Omental fat pad (tissue), 4 donors: ENCODE results near the gene HOXD9. TPM values are rescaled to one million over a fixed set of nuclear protein-coding genes. Genes with fewer than 3 reads are reported as not detected.

Experiments used
- ATAC-seq: fragments of 150-250 bp; one replicate; pipeline ENCODE4 v1.9.1; 2016; ENCODE audit warnings: mild to moderate bottlenecking, moderate library complexity; ENCODE audit not compliant: low FRiP score
- DNase-seq: peaks from one replicate; pipeline ENCODE4 v3.0.0-alpha.2; 2019; ENCODE audit warnings: low spot score
- CTCF ChIP-seq, 3 donors: fragments of 450-650 bp; IDR thresholded peaks; one replicate each; pipeline ENCODE4 v1.5.1; 2016 to 2017; ENCODE audit warnings: antibody characterized with exemption in 3 of 3, mild to moderate bottlenecking in 3 of 3, moderate library complexity in 2 of 3
- total RNA-seq, 4 donors: library from RNA; depleted of rRNA; stranded (reverse); fragments of >200 nt; gene quantifications; one replicate each; pipeline ENCODE4 v1.1.0, GENCODE V29; 2016

HOXD9 gene
- total RNA-seq, 4 donors from 2014 or later, result 0.95 to 2.6 (median 1.7) TPM

- TF ChIP-seq CTCF (IDR thresholded peaks at IDR 0.05), result no peak
- ATAC-seq (no peak), DNase-seq (no peak)
Observed at GRCh38 chr2:176164611-176165369, 42.3 kb downstream of the HOXD9 start.

- TF ChIP-seq CTCF (IDR thresholded peaks at IDR 0.05), result no peak
- ATAC-seq (no peak), DNase-seq (no peak)
Observed at GRCh38 chr2:176165370-176166050, 43.0 kb downstream of the HOXD9 start.

- no peak for ATAC-seq
- no peak for DNase-seq
- no peak for TF ChIP-seq CTCF (IDR thresholded peaks at IDR 0.05)
Observed at GRCh38 chr2:176166272-176166671, 43.8 kb downstream of the HOXD9 start.

GRCh38 chr2:176167398-176167797 lies 44.9 kb downstream of the HOXD9 start:
- TF ChIP-seq CTCF (IDR thresholded peaks at IDR 0.05), result no peak

GRCh38 chr2:176169181-176169580 lies 46.7 kb downstream of the HOXD9 start:
- ATAC-seq (no peak), DNase-seq (no peak)
- TF ChIP-seq CTCF (IDR thresholded peaks at IDR 0.05), result no peak

More at GRCh38 chr2:176167398-176167797, 44.9 kb downstream of the HOXD9 start:
- no peak for ATAC-seq
- DNase-seq, result no peak

- no peak for DNase-seq
- no peak for ATAC-seq
- no peak for TF ChIP-seq CTCF (IDR thresholded peaks at IDR 0.05)
Observed at GRCh38 chr2:176169711-176170110, 47.2 kb downstream of the HOXD9 start.
